ENCODE measurements around the gene BUB1B.

Gene BUB1B

DNA sequence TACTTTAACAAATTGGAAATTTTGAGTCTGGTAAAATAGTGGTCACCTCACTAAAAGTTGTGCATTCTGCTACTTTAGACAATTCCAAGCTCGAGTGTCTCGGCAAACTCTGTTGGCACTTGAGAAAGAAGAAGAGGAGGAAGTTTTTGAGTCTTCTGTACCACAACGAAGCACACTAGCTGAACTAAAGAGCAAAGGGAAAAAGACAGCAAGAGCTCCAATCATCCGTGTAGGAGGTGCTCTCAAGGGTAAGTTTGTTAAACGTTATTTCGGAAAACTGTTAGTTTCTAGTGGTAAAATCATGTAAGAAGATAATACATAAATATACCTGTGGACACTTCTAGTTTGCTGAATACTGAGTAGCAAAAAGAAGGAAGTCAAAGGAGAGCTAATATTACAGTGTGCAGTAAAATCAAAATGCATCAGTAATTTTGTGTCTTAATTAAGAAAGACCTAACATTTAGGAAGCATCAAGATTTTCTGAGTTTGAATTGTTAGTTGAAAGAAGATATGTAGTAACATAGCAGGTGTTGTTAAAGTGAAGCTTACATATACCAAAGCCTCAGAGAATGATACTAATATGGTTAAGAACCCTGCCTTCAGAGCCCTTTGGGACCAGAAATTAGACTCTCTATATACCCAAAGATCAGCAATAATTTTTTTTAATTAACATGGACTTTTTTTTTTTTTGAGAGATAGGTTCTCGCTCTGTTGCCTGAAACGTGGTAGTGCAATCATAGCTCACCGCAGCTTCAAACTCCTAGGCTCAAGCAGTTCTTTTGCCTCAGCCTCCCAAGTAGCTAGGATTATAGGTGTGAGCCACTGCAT lies 23.0 kb downstream of the BUB1B start:
- no peak for DNase-seq (ENCODE audit: low read depth in 2 of 2)

DNA sequence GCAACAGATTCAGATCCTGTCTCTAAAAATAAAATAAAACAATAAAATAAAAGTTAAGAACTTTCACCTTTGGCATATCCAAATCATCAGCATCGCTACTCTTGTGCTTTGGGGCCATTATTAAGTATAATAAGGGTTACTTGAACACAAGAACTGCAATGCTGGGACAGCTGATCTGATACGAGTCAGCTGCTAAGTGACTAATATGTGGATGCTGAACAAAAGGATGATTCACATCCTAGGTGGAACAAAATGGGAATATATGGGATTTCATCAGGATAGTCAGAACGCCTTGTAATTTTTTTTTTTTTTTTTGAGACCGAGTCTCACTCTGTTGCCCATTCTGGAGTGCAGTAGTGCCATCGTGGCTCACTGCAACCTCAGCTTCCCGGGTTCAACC lies 29.7 kb downstream of the BUB1B start:
- no peak for DNase-seq (ENCODE audit: low read depth in 2 of 2)

DNA sequence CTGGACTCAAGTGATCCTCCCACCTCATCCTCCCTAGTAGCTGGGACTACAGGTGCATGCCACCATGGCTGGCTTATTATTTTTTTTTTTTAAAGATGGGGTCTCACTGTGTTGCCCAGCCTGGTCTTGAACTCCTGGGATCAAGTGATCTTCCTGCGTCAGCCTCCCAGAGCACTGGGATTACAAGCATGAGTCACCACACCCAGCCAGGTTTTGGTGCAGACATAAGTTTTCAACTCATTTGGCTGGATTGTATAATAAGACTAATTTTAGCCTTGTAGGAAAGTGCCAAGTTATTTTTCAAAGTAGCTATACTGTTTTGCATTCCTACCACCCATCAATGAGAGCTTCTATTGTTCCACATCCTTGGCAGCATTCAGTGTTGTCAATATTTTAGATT lies 32.1 kb downstream of the BUB1B start:
- no peak for DNase-seq (ENCODE audit: low read depth in 2 of 2)

DNA sequence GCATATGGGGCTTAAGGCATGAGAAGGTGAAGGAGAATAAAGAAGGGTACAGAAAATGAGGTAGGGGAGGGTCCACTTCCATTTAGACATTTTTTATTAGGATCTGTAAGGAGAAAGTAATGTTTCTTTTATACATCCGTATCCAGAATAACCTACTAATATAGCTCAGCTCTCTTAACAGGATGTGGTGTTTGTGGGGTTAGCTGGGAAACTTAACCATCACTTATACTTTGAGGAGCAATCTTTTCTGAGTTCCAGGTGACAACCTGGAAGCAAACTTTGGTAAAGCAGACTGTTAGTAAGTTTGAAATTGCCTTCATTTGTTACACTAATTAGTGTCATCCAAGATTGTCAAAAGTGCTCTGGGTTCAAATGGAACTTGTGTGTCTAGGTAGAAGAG lies 36.6 kb downstream of the BUB1B start:
- no peak for DNase-seq (ENCODE audit: low read depth in 2 of 2)

DNA sequence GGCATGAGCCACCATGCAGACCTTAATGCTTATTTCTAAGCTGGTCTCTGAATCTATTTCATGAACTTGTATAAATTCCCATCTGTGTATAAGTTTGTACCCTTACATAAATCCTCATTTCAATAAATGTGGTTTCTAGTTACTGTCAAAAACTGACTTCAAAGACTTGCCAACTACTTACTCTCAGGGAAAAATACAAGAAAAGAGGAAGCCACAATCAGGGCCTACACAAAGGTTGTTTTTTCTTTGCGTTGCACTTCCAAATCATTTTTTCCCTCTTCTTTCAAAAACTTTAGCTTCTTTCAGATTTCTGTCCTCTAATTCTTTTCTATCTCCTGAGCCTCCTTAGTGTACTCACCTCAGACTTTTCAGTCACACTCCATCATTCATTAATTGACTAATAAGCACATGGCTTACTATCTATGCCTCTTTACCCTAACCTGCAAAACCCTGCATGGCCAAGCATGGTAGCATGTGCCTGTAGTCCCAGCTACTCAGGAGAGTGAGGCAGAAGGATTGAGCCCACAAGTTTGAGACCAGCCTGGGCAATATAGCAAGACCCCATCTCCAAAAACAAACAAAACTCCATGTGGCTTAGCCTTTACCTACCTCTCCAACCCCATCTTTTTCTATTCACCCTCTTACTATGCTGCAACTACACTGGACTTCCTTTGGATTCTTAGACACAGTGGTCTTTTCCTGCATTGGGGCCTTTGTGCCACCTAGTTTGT lies 37.7 kb downstream of the BUB1B start:
- no peak for DNase-seq (ENCODE audit: low read depth in 2 of 2)

DNA sequence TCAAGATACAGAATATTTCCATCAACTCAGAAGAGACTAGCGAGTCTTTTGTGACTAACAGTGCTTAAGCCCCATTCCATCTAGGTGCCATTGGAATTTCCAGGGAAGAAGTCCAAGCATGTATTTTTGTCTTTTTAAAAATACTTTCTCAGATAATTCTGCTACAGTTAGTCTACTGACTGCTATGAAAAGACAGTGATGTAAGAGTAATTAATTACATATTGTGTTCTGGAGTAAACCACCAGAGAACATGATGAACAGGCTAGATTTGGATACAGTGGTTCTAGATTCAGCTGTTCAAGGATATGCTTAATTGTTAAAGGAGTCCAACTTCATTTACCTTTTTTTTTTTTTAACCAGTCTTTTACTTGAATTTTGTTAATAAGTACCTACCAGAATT lies 43.2 kb downstream of the BUB1B start:
- no peak for DNase-seq (ENCODE audit: low read depth in 2 of 2)

DNA sequence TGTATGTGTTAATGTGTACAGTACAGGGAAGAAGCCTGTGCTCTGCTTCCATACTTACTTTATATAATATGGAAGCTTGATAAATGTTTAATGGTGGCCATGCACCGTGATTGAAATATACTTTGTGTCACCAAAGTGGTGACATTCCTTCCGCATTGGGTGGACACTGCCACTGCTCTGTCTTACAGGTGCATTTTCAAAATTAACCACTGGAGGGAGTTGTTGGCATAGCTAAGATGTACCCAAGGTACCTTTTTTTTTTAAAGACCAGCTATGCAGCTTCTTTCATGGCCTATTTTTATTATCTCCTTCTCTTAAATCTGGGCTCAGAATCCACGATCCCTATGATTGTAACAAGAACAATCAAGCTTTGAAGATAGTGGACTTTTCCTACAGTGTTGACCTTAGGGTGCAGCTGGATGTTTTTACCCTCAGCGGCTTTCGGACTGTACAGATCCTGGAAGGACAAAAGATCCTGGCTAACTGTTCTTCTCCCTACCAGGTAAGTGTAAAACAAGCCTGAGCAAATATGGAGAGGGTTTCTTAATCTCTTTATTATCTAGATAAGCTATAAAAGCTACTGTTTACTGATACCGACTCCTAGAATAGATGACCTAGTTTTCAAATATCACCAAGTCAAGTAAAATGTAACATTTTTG lies 56.4 kb downstream of the BUB1B start:
- no peak for DNase-seq (ENCODE audit: low read depth in 2 of 2)

DNA sequence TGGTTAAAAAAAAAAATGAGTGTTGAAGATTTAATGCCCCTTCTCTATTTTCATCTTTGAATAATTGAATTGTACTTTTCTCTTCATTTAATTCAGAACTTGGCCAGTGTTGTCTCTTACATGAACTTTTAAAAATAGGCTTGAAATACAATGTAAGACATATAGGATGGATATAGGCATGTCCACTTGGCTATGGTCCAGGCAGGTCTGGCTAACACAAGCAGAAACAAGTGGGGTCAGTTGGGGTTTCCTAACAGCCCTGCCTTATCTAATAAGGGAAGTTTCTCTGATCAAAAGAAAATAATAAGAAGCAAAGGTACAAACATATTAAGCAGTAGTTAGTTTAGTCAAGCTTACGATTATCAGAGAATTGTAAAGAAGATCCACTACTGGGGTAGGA lies 58.9 kb downstream of the BUB1B start:
- DNase-seq (ENCODE audit: low read depth in 2 of 2) = no peak

DNA sequence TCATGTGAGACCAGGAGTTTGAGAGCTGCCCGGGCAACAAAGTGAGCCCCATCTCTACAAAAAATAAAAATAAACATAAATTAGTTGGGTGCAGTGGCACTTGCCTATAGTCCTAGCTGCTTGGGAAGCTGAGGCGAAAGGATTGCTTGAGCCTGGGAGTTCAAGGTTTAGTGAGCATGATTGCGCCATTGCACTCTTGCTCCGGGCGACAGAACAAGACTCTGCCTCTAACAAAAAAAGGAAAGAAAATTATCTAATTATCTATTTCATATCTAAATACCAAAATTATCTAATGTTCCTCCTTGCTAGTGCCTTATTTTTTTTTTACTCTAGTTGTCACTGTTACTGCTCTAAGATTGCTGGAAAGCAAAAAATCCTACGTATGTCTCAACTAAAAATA lies 61.3 kb downstream of the BUB1B start:
- no peak for DNase-seq (ENCODE audit: low read depth in 2 of 2)

DNA sequence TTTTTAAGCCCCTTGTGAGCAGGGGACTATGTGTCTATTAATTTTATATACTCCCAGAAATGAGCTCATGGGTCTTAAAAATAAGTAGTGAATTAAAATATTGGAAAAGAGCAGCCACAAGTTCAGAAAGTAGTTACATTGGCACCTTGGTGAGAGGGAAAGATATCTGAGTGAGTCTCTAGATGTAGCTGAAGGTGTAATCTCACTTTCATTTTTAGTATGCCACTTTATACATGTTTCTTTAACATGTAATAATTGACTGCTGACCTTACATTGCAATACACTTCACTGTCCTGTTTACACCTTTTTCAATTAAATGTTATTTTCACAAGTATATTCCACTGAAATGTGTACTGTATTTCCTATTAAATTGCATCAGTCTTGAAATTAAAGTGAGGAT lies 65.9 kb downstream of the BUB1B start:
- no peak for DNase-seq (ENCODE audit: low read depth in 2 of 2)

DNA sequence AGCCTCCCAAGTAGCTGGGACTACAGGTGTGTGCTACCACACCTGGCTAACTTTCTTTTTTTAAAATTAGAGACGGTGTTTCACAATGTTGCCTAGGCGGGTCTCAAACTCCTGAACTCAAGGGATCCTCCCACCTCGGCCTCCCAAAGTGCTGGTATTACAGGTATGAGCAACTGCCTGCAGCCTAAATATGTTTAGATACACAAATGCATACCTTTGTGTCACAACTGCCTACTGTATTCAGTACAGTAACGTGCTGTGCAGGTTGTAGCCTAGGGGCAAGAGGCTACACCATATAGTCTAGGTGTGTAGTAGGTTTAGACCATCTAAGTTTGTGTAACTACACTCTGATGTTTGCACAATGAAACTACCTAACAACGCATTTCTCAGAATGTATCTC lies 68.4 kb downstream of the BUB1B start:
- no peak for DNase-seq (ENCODE audit: low read depth in 2 of 2)

DNA sequence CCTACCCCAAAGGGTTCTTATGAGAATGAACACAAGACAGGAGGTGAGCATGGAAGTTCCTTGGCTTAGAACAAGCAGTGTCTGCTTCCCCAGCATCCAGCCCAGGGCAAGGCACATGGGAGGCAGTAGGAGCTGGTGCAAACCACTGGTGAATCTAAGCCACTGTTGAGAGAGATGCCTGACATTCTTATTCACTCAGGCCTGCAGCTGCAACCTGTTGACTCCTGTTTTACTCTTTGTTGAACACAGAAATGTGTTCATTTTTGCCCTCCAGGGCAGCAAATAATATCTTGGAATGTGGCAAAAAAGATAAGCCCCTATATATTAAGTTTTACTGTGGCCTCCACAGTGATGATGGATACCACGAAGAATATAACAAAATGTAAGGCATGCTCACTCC lies 69.1 kb downstream of the BUB1B start:
- no peak for DNase-seq (ENCODE audit: low read depth in 2 of 2)

DNA sequence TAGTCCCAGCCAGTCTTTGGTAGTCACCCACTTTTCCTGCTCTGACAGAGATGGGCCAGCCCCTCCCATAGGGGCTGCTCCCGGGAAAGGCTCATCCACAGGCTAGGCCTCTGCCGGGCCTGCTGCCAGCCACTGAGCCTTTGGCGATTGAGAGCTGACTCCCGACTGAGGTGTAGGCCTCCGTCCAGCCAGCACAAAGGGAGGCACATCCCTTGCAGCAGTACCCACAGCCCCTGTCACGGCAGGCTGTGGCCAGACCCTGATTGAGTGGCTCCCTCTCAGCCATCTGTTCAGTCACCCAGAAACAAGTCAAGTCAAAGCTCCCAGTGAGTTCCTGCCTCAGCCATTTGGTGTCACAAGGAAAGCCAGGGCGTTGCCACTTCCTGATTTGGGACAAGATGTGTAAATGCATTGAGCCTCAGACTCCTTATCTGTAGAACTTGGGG lies 71.8 kb downstream of the BUB1B start:
- DNase-seq (ENCODE audit: low read depth in 2 of 2) = no peak

DNA sequence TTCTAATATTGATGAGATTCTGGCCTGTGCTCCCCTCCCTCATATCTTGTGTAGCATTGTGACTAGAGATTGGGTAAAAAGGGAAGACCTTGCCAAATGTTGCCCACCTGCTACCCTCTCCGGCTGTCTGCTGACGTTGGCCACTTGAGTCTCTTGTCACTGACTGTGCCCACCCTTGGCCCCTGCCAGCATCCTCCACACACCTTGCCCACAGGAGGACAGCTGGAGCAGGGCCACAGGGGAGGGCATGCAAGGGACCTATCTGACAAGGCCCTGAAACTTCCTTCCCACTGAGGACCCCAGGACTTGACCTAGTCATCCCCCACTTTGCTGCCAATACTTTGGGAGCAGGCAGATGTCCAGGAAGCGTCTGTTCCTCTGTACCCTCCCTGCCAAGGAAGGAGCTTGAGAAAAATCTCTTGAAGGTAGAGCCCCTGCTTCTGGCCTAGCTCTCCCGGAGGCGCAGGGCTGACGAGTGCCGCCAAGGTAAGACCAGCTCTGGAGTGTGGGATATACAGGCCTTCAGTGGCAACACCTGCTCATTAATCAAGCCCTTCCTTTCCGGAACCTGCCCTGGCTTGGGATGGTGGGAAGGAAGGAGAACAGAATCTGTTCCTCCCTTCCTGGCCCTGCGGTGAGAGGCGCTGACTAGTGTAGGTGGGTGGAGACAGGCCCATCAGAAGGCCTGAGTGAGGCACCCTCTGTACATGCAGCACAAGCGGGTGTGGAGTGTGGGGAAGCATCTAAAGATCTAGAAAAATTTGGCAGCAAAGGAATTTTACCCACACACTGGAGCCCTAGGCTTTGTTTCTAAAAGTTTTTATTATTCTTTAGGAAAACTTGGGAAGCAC lies 73.1 kb downstream of the BUB1B start:
- DNase-seq (ENCODE audit: low read depth in 2 of 2) = no peak

DNA sequence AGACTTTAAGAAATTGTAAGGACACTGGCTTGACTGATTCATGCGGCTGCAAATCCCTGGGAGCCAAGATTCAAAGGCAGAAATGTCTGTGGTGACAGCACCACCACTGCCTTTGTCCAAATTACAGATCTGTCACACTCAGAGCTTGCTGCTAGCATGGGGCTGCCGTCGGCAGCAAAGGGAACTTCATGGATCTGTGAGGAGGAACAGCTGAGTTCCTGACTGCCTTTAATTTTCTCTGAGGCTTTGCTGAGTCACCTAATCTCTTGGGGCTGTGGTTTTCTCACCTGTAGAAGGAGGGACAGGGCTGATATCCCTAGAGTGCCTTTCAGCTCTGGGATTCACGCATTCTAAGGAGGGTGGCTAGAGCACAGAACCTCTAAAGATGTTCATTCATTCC lies 73.9 kb downstream of the BUB1B start:
- no peak for DNase-seq (ENCODE audit: low read depth in 2 of 2)

DNA sequence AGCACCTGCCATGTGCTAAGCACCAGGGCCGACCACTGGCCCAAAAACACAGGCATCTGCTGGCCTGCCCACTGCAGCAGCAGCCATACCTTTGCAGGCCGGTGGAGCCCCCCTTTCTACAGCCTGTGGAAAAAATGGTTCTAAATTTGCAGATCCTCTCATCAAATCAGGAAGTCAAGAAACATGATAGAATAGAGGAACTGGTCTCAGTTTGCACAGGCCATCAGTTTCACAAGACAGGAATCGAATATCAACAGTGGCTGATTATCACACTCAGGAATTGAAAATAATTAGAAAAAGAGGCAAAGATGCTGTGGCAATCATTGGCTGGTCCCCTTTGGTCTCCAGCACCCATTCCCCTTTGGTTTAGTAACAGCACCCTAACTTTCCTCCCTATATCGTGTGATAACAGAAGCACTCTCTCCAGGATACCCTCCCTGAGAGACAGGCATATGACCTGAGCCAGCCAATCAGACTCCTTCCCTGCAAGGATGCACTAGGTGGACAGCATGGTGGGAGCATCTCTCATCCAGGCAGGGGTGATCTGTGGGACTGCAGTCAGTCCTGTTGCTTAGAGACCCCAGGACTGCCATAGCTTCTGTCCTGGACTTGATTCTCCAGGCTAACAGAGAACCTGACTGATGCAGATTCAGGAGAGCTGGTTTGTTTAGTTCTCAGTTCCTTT lies 74.5 kb downstream of the BUB1B start:
- no peak for DNase-seq (ENCODE audit: low read depth in 2 of 2)

DNA sequence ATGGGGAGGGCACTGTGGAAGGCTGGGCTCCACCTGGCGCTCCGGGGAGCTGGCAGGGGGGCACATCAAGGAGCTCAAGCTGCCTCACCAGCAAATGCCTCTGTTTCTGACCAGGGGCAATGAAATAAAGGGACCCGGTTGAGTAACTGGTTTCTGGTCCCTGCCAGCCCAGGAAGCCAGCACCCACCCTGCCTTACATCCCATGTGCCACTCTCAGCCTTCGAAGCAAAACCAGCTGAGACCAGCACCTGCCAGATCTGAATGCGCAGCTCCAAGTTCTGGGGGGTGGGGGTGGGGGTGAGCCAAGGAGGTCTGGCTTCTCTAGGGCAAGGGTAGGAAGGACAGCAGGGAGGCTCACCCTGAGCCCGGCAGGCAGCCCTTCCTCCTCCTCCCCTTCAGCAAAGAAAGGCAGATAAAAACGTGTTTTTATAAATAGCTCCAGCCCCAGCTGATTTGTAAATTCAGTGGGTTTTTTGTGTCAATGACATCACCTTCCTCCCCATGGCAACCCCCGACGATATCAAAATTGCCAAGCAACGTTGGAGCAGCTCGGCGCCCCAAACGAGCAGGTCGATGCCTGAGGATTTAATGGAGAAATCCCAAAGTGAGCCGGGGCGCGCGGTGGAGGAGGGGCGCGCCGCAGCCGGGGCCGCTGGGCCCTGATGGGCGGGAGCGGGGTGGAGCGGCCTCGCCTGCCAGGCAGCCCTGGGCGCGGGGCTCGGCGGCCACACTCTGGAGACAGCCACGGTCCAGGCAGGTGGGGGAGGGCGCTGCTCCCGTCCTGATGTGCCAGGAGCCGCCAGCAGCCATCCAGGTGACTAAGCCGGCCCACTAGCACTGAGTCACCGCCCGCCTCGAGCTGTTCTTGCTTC lies 77.9 kb downstream of the BUB1B start, which contains the start of gene PAK6:
PAK6 (plus strand) TSS at position 532 of the 872 bp plus-strand sequence. CDS start 25,723 bp downstream, outside the sequence.
- DNase-seq (ENCODE audit: low read depth in 2 of 2) = no peak

DNA sequence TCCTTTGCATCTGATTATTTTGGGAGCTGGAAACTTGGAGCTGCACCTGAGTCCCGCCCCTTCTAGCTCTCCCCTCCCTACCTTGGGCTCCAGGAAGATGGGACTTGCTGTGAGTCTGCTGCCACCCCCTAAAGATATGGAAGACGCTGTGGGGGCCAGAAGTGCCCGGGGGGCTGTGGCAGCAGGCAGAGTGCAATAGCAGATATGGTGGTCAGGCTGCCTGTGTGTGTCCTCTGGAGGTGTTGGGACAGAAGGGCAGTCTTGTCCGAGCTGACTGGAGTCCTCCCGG lies 78.5 kb downstream of the BUB1B start:
- DNase-seq (ENCODE audit: low read depth in 2 of 2) = no peak

DNA sequence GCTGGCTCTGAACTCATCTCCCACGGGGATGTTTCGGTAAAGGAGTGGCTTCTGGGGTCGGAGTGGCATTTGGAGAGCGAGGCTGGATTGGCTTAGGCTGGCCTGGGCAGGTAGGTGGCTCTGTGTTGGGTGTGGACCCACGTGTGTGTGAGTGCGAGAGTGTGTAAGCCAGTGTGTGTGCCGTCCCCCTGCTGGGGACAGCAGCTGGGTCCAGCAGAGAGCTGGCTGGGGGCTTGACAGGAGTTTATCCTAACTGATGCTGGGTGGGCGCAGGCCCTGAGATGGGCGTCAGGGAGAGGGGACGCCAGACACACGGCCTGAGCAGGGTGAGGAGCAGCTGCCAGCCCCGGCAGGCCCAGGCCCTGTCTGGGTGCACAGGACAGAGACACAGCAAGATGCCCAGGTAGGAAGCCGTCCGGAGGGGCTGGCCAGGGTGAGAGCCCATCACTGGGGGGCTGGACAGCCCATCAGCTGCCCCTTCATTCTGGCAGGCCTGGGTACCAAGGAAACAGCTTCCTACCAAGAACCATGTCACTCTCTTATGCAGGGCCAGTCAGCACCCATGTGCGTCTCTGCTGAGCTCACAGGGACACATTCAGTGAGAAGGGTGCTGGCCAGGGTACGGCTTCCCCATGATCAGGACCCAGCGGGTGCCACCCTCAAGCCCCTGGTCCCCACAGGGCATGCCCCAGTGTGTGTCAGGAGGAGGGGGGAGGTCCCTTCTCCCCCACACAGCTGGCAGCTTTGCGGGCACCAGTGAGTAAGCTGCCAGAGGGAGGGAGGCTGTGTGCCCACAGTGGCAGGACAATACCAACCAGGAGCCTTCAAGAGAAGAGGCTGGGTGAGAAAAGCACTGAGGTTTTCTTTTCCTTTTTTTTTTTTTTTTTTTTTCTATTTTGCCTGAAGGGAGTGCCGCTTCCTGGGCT lies 79.1 kb downstream of the BUB1B start:
- no peak for DNase-seq (ENCODE audit: low read depth in 2 of 2)
